Activated CD4-positive, alpha-beta T cell treated with anti-CD3 and anti-CD28 coated beads, Interleukin-2, amount 50 U/mL, for 24 hours (primary cell): ENCODE results near the gene SULT2B1.

Source experiments
- DNase-seq, 2 donors: peaks; one replicate each; pipeline ENCODE4 v3.0.0-alpha.2; 2020; ENCODE audit warnings: low read depth in 1 of 2, low spot score in 1 of 2

Gene SULT2B1

DNA sequence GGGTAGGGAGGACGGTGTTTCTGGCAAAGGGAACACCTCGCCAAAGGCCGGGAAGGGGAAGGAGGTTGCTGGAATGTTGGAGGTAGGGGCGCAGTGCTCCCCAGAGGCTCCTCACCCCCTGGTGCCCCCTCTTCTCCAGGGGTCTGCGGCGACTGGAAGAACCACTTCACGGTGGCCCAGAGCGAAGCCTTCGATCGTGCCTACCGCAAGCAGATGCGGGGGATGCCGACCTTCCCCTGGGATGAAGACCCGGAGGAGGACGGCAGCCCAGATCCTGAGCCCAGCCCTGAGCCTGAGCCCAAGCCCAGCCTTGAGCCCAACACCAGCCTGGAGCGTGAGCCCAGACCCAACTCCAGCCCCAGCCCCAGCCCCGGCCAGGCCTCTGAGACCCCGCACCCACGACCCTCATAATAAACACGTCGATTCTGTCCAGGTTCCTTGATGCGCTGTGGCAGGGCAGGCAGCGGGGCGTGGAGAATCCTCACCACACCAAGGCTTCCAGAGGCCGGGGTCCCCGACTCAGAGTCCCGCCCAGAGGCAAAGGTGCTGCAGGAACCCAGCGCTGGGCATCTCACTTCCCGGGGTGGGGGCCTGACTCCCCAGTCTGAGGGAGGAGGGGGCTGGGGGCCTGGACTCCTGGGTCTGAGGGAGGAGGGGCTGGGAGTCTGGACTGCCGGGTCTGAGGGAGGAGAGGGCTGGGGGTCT lies 47.2 kb downstream of the SULT2B1 start:
- no peak for DNase-seq

GRCh38 chr19:48600679-48601417 lies 48.9 kb downstream of the SULT2B1 start:
- DNase-seq: no peak

- DNase-seq: no peak
These were observed 51.0 kb downstream of the SULT2B1 start for GRCh38 chr19:48603001-48603400.

GRCh38 chr19:48603449-48603848 lies 51.5 kb downstream of the SULT2B1 start:
- DNase-seq: no peak

- no peak for DNase-seq
These were observed 51.9 kb downstream of the SULT2B1 start for GRCh38 chr19:48603850-48604249.

GRCh38 chr19:48606463-48607358 lies 54.7 kb downstream of the SULT2B1 start, which contains the start of gene SPACA4:
TSS of gene SPACA4 (plus strand) at chr19:48606742. CDS start at chr19:48606979, 237 bp downstream.
- DNase-seq: no peak

- no peak for DNase-seq
These were observed 55.4 kb downstream of the SULT2B1 start for GRCh38 chr19:48607359-48607755.

GRCh38 chr19:48608798-48609263 lies 56.9 kb downstream of the SULT2B1 start:
- DNase-seq: no peak

DNA sequence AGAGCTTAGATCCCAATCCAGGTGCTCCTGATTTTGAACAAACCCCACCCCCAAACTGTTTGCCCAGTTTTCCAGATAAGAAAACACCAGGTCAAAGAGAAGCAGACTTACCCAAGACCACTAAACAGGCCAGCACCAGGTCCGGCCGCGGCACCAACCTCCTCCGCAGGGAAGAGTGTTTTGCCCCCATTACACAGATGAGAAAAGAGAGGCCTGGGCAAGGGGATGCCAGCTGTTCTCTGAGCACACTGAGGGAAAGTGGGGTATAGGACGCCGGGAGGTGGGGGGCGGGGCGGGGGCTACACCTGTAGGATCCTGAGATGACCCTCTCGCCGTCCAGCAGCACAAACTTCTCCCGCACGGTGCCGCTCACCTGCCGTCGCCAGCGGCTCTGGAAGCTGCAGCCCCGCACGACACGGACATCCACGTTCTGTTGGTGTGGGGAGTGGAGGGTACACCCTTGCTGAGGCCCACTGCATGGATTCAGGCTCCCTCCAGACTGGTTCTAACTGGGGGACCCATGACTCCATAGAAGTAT lies 57.7 kb downstream of the SULT2B1 start:
- no peak for DNase-seq

- DNase-seq: no peak
These were observed 59.9 kb downstream of the SULT2B1 start for GRCh38 chr19:48611872-48612271.

DNA sequence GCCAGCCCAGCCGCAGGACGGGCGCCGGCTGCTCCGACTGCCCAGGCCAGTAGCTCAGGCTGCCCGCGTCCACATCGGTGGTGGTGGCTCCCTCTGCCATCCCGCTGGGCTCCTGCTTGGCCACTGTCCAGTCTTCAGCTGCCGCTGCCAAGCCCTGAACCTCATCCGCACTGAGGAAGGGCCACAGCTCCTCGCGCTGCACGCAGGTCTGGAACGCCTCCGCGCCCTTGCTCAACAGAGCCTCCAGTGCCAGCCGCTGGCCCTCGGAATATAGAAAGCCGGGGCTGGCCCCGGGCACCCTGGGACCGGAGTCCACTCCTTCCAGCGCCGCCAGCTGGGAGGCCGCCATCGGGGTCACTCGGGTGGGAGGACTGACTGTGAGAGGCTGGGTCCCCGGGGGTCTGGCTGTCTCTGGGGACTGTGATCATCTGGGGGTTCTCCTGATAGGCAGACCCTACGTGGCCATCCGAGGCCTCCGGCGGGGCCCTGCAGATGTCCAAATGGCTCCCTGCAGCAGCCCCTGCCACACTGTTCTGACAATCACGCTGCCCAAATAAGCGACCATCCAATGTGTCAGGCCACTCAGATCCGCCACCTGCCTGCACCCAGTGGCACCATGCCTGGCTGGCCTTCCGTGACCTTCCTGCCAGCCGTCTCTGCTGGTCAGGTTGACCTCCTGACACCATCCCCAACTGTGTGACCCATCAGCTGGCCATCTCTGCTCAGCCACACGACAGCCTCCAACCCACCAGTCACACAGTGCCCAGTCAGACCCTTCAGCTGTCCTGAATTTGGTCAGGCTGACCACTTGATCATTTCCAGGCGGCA lies 61.3 kb downstream of the SULT2B1 start:
- DNase-seq: no peak

DNA sequence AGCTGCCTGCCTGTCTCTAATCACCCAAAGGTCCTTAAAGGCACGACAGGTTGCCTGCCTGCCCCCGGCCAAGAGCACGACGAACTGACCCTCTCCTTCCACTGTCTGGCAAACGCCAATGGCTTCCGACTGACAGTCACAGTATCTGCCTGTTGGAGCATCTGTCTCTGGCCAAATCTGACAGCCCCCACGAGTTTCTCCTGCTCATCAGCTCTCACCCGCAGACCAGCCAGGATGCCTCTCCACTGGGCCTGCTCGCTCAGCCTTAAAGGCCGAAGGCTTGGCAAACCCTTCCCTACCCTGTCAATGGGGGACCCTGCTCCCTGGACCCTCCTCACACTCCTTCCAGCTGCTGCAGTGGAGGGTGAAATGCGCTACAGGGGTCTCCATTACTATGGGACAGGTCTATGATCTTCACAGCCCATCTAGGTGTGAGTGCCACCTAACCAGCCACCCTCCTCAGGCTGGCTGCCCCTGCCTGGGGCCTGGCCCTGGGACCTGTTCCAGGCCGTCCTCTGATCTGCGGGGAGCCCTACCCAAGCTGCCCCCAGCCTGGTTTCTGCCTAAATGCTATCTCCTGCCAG lies 62.0 kb downstream of the SULT2B1 start:
- DNase-seq: no peak

- no peak for DNase-seq
These were observed 62.7 kb downstream of the SULT2B1 start, which contains the start of gene FAM83E for GRCh38 chr19:48614436-48615230. TSS of gene FAM83E (minus strand) at chr19:48615076. CDS start at chr19:48613372, 1,704 bp downstream.

DNA sequence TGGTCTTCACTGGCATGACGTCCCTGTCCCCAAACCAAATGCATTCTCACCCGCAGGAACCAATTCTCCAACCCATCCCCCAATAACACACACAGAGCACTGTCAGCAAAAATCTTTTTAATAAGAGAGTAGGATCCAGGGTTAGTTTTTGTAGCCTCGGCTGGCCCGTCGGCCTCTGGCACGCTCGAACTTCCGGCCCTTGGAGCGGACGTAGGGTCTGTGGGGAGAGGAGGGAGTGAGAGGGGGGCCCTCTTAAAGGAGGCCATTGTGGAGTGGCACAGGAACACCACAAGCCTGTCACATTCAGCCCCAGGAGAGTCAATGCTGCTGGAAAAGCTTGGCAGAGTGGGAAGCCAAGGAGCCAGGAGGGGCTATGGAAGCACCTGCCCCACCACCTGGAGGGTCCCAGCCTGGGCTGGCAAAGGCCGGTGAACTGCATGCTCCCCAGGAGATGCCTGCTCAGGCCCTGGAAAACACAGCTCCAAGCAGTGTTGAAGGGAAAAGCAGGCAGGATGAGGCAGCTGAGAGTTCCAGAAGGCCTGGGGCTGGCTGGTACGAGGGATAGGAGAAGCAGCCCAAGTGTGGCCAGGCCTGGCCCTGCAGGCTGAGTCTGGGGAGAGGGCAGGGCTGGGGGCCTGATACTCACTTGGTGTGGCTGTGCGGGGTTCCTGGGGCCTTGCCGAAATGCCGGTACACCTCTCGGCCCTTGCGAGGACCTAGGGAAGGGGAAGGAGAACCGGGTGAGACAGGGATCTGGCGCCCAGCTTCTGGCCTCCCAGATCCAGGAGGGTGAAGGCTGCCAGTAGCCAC lies 63.5 kb downstream of the SULT2B1 start:
- DNase-seq: no peak

GRCh38 chr19:48616041-48616436 lies 64.1 kb downstream of the SULT2B1 start:
- DNase-seq: no peak

- no peak for DNase-seq
These were observed 64.6 kb downstream of the SULT2B1 start for GRCh38 chr19:48616491-48617056.

DNA sequence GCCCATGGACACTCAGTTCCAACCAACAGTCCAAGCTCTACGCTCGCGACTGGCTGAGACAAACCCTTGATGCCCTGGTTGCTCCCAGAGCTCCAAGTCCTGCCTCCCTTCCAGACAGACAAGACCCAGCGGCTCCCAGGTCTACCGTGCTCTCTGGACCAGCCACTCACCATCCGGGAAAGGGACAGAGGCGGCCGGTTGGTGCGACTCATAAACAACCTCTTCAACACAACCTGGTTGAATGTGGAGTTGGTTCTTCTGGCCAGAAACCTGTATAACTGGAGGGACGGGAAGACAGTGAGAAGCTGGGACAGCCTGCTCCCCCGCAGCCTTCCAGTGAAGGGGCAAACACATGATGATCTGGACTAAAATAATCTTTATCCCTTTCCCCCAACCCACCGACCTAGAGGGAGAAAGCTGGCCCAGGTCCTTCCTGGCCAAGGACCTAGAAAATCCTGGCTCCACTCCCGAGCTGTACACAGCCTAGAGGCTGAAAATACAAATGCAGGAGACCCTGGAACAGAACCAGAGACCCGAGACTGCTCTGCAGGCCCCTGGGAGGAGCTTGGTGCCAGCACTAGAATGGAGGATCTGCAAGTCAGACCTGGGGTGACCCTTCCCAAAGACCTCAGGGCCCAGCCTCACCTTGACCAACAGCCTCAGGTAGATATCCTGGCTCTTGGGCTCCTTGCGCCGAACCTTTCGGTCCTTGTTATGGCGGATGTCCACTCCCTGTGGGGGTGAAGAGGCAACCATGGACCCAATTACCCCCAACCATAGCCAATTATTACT lies 65.4 kb downstream of the SULT2B1 start:
- no peak for DNase-seq
